ENCODE measurements around the gene CHRNA4. TPM values are rescaled to one million over a fixed set of nuclear protein-coding genes. Genes with fewer than 3 reads are reported as not detected.
A peak's percentile ranks its signal among the peaks of the same experiment; 100 is the strongest.

The CHRNA4 gene
- total and polyA plus RNA-seq, 5 donors from 2014 or later = not detected

- no peaks in the 10 kb centered on the region for H3K27me3 ChIP-seq (ENCODE audit: control insufficient read depth, insufficient read depth, low read length)
- no peak overlapping the region for H3K4me3 ChIP-seq (ENCODE audit: low read depth, low read length)
- DNase-seq (no peak), ATAC-seq (ENCODE audit: low read depth in 2 of 2) (no peak)
- no peaks in the 10 kb centered on the region for H3K4me1 Mint-ChIP-seq
- no peak overlapping the region for H3K27ac Mint-ChIP-seq
- no peaks in the 10 kb centered on the region for H3K36me3 Mint-ChIP-seq
- H3K9me3 ChIP-seq (ENCODE audit: control insufficient read depth in 2 of 2, low read length in 2 of 2) = no peaks in the 10 kb centered on the region
- no peaks in the 10 kb centered on the region for H3K4me1 ChIP-seq (ENCODE audit: control insufficient read depth, insufficient read depth, low read length, poor library complexity, severe bottlenecking)
- H3K4me3 Mint-ChIP-seq = no peak overlapping the region
- no peaks in the 10 kb centered on the region for H3K36me3 ChIP-seq (ENCODE audit: control insufficient read depth, insufficient read depth, low read length)
- H3K27ac ChIP-seq (ENCODE audit: insufficient read depth, low read length, poor library complexity, severe bottlenecking) = no peak overlapping the region
- H3K9me3 Mint-ChIP-seq = peaks cover 0 to 3% (median 0%) of the 10 kb centered on the region in 7 donors
- peaks cover 5% of the 10 kb centered on the region for H3K27me3 Mint-ChIP-seq
These were observed 12.8 kb upstream of the CHRNA4 start for GRCh38 chr20:63373996-63374395.

- ATAC-seq (ENCODE audit: low read depth in 2 of 2) (no peak), DNase-seq (no peak)
- Histone ChIP-seq H3K9me3 (ENCODE audit: control insufficient read depth in 2 of 2, low read length in 2 of 2) (no peaks in the 10 kb centered on the region), H3K4me1 (ENCODE audit: control insufficient read depth, insufficient read depth, low read length, poor library complexity, severe bottlenecking) (no peaks in the 10 kb centered on the region), H3K27me3 (ENCODE audit: control insufficient read depth, insufficient read depth, low read length) (no peaks in the 10 kb centered on the region), H3K36me3 (ENCODE audit: control insufficient read depth, insufficient read depth, low read length) (no peaks in the 10 kb centered on the region), H3K27ac (ENCODE audit: insufficient read depth, low read length, poor library complexity, severe bottlenecking) (no peak overlapping the region), H3K4me3 (ENCODE audit: low read depth, low read length) (no peak overlapping the region)
- H3K9me3 Mint-ChIP-seq = no peaks in the 10 kb centered on the region
- H3K27ac Mint-ChIP-seq = no peak overlapping the region
- H3K36me3 Mint-ChIP-seq = no peaks in the 10 kb centered on the region
- H3K4me3 Mint-ChIP-seq = no peak overlapping the region
- no peaks in the 10 kb centered on the region for H3K4me1 Mint-ChIP-seq
- H3K27me3 Mint-ChIP-seq = peaks cover under 1% of the 10 kb centered on the region
These were observed 12.1 kb upstream of the CHRNA4 start for GRCh38 chr20:63372971-63373885.

- no peak overlapping the region for H3K27ac ChIP-seq (ENCODE audit: insufficient read depth, low read length, poor library complexity, severe bottlenecking)
- no peaks in the 10 kb centered on the region for H3K27me3 ChIP-seq (ENCODE audit: control insufficient read depth, insufficient read depth, low read length)
- Mint-ChIP-seq H3K27me3 (no peaks in the 10 kb centered on the region), H3K4me3 (no peak overlapping the region), H3K27ac (no peak overlapping the region), H3K9me3 (no peaks in the 10 kb centered on the region), H3K4me1 (no peaks in the 10 kb centered on the region), H3K36me3 (no peaks in the 10 kb centered on the region)
- no peaks in the 10 kb centered on the region for H3K9me3 ChIP-seq (ENCODE audit: control insufficient read depth in 2 of 2, low read length in 2 of 2)
- DNase-seq (no peak), ATAC-seq (ENCODE audit: low read depth in 2 of 2) (no peak)
- no peaks in the 10 kb centered on the region for H3K4me1 ChIP-seq (ENCODE audit: control insufficient read depth, insufficient read depth, low read length, poor library complexity, severe bottlenecking)
- H3K4me3 ChIP-seq (ENCODE audit: low read depth, low read length) = no peak overlapping the region
- no peaks in the 10 kb centered on the region for H3K36me3 ChIP-seq (ENCODE audit: control insufficient read depth, insufficient read depth, low read length)
These were observed 10.2 kb upstream of the CHRNA4 start for GRCh38 chr20:63371291-63371865.

DNA sequence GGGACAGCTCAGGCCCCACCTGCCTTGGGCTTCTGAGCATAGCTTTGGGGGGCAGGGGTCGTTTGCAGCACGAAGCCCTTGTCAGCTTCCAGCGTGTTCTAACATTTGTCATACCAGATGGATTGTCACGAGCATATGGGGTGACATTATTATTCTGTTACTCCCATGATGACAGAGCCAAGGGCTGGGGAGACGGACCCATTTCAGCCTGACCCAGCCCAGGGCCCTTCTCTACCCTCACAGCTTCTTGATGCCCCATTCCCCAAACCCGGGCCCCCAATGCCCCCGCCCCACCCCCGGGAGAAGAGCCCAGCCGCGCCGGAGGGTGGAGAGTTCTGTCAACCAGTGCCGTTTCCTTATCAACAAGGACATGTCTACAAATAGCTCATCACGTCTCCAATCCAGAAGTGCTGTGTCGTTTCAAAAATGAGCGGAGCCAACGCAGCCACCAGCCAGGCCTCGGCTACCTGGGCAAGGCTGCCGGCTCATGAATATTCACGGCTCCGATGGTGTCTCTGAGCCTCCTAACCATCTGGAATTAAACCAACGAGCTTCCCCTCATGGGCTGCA lies 9.6 kb upstream of the CHRNA4 start:
- H3K27ac ChIP-seq (ENCODE audit: insufficient read depth, low read length, poor library complexity, severe bottlenecking) = no peak overlapping the region
- H3K36me3 ChIP-seq (ENCODE audit: control insufficient read depth, insufficient read depth, low read length) = no peaks in the 10 kb centered on the region
- H3K9me3 Mint-ChIP-seq = no peaks in the 10 kb centered on the region
- H3K27me3 ChIP-seq (ENCODE audit: control insufficient read depth, insufficient read depth, low read length) = no peaks in the 10 kb centered on the region
- DNase-seq (no peak), ATAC-seq (ENCODE audit: low read depth in 2 of 2) (no peak)
- no peaks in the 10 kb centered on the region for H3K36me3 Mint-ChIP-seq
- no peaks in the 10 kb centered on the region for H3K4me1 ChIP-seq (ENCODE audit: control insufficient read depth, insufficient read depth, low read length, poor library complexity, severe bottlenecking)
- no peaks in the 10 kb centered on the region for H3K9me3 ChIP-seq (ENCODE audit: control insufficient read depth in 2 of 2, low read length in 2 of 2)
- no peak overlapping the region for H3K27ac Mint-ChIP-seq
- H3K4me3 ChIP-seq (ENCODE audit: low read depth, low read length) = no peak overlapping the region
- no peak overlapping the region for H3K4me3 Mint-ChIP-seq
- H3K27me3 Mint-ChIP-seq = no peaks in the 10 kb centered on the region
- no peaks in the 10 kb centered on the region for H3K4me1 Mint-ChIP-seq

GRCh38 chr20:63369724-63370617 lies 8.8 kb upstream of the CHRNA4 start:
- no peak overlapping the region for H3K27ac Mint-ChIP-seq
- DNase-seq = no peak
- H3K27ac ChIP-seq (ENCODE audit: insufficient read depth, low read length, poor library complexity, severe bottlenecking) = no peak overlapping the region

DNA sequence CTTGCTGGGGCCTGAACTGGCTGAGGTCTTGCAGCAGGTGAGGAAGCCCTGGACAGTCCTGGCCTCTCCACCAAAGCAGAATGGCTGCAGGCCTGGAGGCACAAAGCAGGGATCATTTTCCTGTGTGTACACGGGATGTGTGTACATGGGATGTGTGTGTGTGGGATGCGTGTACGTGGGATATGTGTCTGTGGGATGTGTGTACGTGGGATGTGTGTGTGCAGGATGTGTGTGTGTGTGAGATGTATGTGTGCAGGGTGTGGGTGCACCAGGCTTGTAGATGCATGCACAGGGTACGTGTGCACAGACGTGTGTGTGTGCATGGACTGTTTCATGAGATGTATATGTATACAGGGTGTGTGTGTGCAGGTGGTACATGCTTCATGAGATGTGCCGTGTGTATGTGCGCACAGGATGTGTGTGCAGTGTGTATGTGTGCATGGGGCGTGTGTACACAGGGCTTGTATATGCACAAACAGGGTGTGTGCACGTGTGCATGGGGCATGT lies 7.9 kb upstream of the CHRNA4 start:
- no peaks in the 10 kb centered on the region for H3K36me3 Mint-ChIP-seq
- H3K27ac Mint-ChIP-seq = no peak overlapping the region
- no peaks in the 10 kb centered on the region for H3K36me3 ChIP-seq (ENCODE audit: control insufficient read depth, insufficient read depth, low read length)
- H3K27ac ChIP-seq (ENCODE audit: insufficient read depth, low read length, poor library complexity, severe bottlenecking) = no peak overlapping the region
- no peaks in the 10 kb centered on the region for H3K9me3 Mint-ChIP-seq
- no peak overlapping the region for H3K4me3 ChIP-seq (ENCODE audit: low read depth, low read length)
- no peak overlapping the region for H3K4me3 Mint-ChIP-seq
- no peaks in the 10 kb centered on the region for H3K9me3 ChIP-seq (ENCODE audit: control insufficient read depth in 2 of 2, low read length in 2 of 2)
- ATAC-seq (ENCODE audit: low read depth in 2 of 2) = peak in 1 of 2 donors; percentile 34
- H3K27me3 Mint-ChIP-seq = no peaks in the 10 kb centered on the region
- H3K4me1 ChIP-seq (ENCODE audit: control insufficient read depth, insufficient read depth, low read length, poor library complexity, severe bottlenecking) = no peaks in the 10 kb centered on the region
- H3K4me1 Mint-ChIP-seq = no peaks in the 10 kb centered on the region
- H3K27me3 ChIP-seq (ENCODE audit: control insufficient read depth, insufficient read depth, low read length) = no peaks in the 10 kb centered on the region
- DNase-seq = no peak

More at GRCh38 chr20:63369724-63370617, 8.8 kb upstream of the CHRNA4 start:
- H3K36me3 Mint-ChIP-seq = no peaks in the 10 kb centered on the region
- H3K4me1 ChIP-seq (ENCODE audit: control insufficient read depth, insufficient read depth, low read length, poor library complexity, severe bottlenecking) = no peaks in the 10 kb centered on the region
- no peak overlapping the region for H3K4me3 Mint-ChIP-seq
- no peak for ATAC-seq (ENCODE audit: low read depth in 2 of 2)
- no peaks in the 10 kb centered on the region for H3K4me1 Mint-ChIP-seq
- no peaks in the 10 kb centered on the region for H3K27me3 ChIP-seq (ENCODE audit: control insufficient read depth, insufficient read depth, low read length)
- no peak overlapping the region for H3K4me3 ChIP-seq (ENCODE audit: low read depth, low read length)
- no peaks in the 10 kb centered on the region for H3K9me3 ChIP-seq (ENCODE audit: control insufficient read depth in 2 of 2, low read length in 2 of 2)
- no peaks in the 10 kb centered on the region for H3K36me3 ChIP-seq (ENCODE audit: control insufficient read depth, insufficient read depth, low read length)
- H3K9me3 Mint-ChIP-seq = no peaks in the 10 kb centered on the region
- H3K27me3 Mint-ChIP-seq = no peaks in the 10 kb centered on the region

DNA sequence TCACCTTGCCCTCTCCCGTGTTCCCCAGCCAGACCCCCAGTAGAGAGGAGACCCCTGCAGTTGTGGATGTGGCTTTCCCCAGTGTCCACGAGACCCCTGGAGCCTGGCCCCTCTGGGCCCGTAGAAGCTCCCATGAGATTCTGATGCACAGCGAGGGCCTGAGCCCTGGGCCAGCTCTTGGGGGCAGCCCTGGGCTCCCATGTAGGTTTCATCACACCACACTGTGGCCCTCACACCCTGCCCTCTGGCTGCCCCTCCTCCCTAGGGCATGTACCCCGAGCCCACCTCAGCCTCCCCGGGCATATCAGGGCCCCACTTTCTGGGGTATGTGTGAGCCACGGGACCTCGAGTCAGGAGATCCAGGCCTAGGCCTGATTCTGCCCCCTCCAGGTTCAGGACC lies 7.0 kb upstream of the CHRNA4 start:
- Histone ChIP-seq H3K4me1 (ENCODE audit: control insufficient read depth, insufficient read depth, low read length, poor library complexity, severe bottlenecking) (no peaks in the 10 kb centered on the region), H3K9me3 (ENCODE audit: control insufficient read depth in 2 of 2, low read length in 2 of 2) (no peaks in the 10 kb centered on the region), H3K27ac (ENCODE audit: insufficient read depth, low read length, poor library complexity, severe bottlenecking) (no peak overlapping the region), H3K27me3 (ENCODE audit: control insufficient read depth, insufficient read depth, low read length) (no peaks in the 10 kb centered on the region), H3K36me3 (ENCODE audit: control insufficient read depth, insufficient read depth, low read length) (no peaks in the 10 kb centered on the region), H3K4me3 (ENCODE audit: low read depth, low read length) (no peak overlapping the region)
- Mint-ChIP-seq H3K27me3 (no peaks in the 10 kb centered on the region), H3K27ac (no peak overlapping the region), H3K36me3 (no peaks in the 10 kb centered on the region), H3K4me3 (no peak overlapping the region), H3K9me3 (no peaks in the 10 kb centered on the region), H3K4me1 (no peaks in the 10 kb centered on the region)
- ATAC-seq (ENCODE audit: low read depth in 2 of 2) (no peak), DNase-seq (no peak)

All from CD4-positive, CD25-positive, alpha-beta regulatory T cell (primary cell).